Left hindlimb (tissue), 1 donor: ENCODE data around the gene CAMKK1.

Experiments
- DNase-seq: peaks from one replicate; pipeline ENCODE4 v3.0.0-alpha.2; 2018

Gene CAMKK1

DNA sequence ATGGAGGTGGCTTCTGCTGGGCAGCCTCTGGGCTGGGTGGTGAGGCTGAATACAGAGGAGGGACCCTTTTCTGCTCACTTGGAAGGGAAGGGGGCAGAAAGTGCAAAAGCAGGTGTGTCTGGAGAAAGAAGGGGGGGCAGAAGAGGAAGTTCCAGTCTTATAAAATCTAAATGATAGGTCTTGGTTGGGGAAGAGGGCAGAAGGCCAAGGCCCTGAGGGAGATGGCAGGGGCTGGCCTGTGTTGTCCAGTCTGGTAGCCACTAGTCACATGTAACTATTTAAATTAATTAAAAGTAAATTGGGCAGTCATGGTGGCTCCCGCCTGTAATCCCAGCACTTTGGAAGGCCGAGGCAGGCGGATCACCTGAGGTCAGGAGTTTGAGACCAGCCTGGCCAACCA lies 2.5 kb upstream of the CAMKK1 start:
- no peak for DNase-seq

DNA sequence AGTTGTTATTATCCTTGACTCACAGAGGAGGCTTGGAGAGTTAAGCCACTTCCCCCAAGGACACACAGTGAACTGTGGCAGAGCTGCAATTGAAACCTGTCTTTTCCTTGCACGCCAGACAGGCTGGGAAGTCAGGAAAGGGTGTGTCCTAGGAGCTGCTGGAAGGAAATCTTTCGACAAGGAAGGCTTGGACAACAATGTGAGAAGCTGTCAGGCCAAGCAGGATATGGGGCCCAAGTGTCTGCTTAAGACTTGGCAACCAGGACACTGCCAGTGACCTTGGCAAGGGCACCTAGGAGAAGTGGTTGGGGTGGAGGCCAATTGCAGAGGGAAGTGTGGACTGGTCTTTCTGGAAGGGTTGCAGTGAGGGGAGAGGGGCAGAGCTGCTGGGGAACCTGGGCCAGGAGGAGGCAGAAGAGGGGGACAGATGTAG lies 2.1 kb upstream of the CAMKK1 start:
- DNase-seq = no peak

GRCh38 chr17:3894188-3894587 lies 1.3 kb upstream of the CAMKK1 start:
- DNase-seq = no peak

DNA sequence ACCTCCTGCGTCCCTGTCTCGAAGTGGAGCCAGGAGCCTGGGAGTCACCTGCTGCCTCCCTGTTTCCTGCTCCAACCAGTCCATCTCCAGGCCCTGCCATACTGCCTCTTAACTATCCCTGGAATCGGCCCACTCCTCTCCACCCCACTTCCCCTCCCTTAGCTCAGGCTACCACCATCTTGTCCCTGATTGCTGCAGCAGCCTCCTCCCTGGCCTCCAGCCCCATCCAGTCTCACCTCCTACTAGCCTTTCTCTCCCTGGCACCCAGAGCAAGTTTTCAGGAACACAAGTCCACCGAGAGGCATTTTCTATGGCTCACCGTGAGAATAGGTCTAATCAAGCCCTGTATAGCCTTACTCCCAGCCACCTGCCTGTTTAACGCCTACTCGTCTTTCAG lies 865 bp upstream of the CAMKK1 start:
- no peak for DNase-seq

GRCh38 chr17:3892095-3892998 lies 506 bp downstream of the CAMKK1 start:
- peak; percentile 79 for DNase-seq

DNA sequence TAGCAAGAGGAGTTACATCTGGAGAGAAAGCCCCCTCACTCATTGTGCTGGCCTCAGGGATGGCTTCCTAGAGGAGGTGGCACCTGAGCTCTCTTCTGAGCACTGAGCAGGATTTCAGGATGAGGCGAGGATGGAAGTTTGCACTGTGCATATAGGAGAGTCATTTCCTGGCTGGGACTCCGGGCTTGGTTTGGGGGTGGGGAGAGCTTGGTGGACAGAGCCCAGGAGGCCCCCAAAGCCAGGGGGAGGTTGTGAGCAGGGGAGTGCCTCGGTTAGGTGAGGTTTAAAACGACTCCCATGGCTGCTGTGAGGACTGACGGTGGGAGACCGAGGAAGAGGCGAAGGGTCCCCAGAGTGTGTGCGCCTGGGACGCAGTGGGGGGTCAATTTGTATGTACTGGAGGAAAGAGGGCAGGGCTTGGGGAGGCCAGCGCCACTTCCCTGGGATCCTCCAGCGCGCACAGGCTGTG lies 1.2 kb downstream of the CAMKK1 start:
- no peak for DNase-seq

DNA sequence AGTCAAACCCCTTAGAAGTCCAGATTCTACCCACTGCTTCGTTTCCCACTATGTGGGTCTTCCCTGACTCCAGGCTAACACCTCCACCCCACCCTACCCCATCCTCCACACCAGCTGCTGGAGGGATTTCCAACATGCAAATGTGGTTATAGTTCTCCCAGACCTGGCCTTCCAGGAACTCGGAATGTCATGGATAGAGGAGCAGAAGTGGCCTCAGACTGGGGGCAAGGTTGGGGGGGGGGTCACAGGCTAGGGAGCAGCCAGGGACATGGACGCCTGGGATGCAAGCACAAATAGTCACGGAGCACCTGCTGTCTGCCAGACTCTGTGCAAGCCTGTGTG lies 2.0 kb downstream of the CAMKK1 start:
- no peak for DNase-seq

GRCh38 chr17:3890082-3890877 lies 2.6 kb downstream of the CAMKK1 start:
- peak; percentile 69 for DNase-seq

DNA sequence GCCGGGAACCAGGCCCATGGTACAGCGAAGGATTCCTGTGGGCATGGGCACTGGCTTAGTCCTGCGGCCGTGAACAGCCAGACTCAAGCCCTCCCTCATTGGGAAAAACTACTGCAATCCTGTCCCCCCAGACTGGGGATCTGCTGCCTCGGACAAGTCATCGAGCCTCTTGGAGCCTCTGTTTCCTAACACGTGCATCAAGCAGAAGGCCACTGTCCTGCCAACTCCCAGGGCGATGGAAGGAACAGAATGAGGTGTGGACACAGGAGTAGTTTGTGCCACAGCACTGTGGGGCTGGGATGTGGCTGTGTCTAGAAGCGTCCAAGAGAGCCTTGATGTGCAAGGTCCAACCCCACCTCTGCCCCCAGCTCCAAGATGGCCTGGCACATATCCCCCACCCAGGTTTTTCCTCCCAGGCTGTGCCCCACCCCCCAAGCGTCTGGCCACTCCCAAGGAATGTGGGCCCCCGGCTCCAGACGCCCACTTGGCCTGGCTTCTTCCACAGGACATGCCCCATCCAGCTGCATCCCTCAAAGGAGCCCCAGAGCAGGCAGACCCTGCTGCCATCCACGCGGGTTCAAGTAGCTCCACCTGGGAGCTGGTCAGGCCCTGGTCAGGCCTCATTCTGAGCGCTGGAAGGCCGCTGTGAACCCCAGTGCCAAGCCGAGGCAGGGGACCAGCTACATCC lies 3.4 kb downstream of the CAMKK1 start:
- DNase-seq = no peak

GRCh38 chr17:3888343-3889171 lies 4.3 kb downstream of the CAMKK1 start:
- DNase-seq = peak; percentile 91

DNA sequence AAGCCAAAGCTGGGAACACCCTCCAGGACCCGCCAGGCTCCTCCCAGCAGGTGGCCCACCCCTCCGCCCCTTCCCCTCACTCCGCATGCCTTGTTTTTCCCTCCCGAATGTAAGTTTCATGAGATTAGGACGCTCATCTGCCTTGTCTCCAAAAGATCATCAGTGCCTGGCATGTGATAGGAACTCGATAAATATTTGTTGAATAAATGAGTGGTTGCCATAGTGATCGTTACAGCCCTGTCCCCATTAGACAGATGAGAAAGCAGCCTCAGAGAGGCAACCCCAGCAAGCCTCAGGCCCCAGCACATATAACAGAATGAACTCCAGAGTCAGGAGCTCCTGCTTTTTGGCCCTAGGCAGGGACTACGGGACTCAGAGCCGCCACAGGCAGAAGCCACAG lies 5.0 kb downstream of the CAMKK1 start:
- DNase-seq = no peak

GRCh38 chr17:3887394-3887793 lies 5.5 kb downstream of the CAMKK1 start:
- no peak for DNase-seq

- DNase-seq = no peak
Observed at GRCh38 chr17:3886776-3887175, 6.1 kb downstream of the CAMKK1 start.

DNA sequence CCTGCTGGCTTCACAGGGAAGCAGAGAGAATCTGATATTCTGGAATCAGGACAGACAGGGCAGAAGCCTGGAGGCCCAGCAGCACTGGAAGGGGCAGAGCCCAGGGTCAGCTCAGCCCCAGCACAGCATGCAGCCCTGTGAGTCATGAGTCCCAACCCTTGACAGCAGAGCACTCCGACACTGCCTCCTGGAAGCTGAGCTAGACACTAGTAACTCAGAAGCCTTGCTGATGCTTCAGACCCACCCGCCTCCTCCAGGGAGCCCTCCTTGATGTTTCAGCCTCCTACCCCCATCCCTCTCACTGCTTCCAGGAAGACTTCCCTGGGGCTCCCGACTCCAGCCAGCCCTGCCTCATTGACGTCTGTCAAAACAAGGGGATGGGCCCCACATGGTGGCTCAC lies 6.9 kb downstream of the CAMKK1 start:
- no peak for DNase-seq

DNA sequence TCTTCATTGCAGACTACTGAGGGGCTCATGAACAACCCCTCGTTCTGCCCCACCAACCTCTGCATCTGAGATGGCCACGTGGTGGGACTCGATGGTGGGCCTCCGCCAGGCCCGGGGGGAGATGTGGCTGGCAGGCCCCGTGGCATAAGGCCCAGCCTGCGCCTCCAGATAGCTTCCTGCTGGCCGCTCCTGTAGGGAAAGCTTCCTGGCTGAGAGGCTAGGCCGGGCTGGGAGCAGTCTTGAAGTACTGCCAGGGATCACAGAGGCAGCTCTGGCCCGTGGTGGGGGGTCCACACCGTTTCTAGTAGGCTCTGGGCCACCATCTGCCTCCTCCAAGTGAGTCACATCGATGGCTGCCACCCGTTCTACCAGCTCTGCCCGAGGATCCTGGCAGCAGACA lies 7.6 kb downstream of the CAMKK1 start:
- DNase-seq = no peak

GRCh38 chr17:3884188-3884587 lies 8.7 kb downstream of the CAMKK1 start:
- DNase-seq = no peak

DNA sequence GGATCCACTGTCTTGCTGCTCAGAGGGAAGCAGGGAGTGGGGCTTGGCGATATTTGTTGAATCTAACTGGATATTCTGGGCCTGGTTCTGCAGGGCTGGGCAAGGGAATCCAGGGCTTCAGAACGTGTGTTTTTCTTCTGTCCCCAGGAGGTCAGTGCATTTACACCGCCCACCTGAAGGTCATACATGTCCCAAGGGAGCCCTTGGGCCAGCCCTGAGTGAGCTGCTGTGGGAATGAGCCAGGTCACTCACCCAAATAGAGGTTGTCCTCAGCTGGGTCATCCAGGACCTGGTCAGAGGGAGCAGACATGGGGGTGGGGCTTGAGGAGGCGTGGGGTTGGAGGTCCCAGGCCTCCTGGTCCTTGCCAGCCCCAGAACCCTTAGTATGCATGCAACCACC lies 10.6 kb downstream of the CAMKK1 start:
- no peak for DNase-seq

DNA sequence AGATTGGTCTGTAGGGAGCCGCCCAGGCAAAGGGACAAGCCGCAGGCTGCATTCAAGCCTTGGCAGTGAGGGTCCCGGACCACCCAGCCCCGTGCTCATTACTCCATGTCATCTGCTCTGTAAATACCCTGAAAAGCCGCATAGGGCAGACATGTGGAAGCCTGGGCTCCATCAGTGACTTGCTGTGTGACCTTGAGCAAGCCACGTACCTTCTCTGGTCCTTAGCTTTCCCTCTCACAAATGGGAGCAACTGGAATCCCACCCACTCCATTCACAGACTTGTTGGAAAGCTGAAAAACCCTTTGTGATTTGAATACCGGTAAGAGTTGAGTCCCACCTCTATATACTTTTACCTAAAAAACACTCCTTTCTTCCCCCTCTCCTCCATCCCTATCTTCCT lies 11.9 kb downstream of the CAMKK1 start:
- DNase-seq = no peak

DNA sequence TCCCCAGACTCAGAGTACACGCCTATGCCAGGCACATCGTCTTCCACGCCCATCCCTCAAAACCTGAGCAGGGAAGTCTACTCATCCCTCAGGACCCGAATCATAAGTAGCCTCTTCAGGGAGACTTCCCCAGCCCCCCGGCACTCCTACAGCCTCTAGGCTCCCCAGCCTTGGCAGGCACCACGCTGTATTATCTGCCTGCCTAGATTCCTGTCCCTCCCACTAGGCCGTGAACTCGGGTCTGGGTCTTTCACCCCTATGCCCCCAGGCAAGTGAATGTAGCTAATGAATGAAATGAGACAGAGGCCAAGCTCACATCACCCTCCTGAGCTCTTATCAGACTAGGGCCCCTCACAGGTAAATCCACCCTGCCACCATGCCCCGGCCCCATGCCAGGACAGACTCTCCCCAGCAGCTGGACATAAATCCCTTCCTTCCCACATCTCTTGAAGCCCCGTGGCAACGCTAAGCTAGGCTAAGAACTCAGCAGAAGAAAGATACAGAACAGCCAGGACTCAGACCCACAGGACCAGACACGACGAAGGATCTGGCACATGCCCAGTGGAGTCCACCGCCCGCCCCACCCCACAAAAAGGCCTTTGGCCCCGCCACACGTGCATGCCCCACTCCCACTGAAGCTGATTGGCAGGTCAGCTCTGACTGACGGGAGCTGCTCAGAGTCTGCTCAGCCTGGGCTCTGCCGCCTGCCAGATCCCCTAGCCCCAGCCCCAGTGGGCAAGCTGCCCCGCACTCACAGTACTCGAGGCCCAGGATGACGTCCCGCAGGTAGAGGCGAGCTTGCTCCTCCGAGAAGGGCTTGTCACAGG lies 13.0 kb downstream of the CAMKK1 start:
- DNase-seq = no peak

DNA sequence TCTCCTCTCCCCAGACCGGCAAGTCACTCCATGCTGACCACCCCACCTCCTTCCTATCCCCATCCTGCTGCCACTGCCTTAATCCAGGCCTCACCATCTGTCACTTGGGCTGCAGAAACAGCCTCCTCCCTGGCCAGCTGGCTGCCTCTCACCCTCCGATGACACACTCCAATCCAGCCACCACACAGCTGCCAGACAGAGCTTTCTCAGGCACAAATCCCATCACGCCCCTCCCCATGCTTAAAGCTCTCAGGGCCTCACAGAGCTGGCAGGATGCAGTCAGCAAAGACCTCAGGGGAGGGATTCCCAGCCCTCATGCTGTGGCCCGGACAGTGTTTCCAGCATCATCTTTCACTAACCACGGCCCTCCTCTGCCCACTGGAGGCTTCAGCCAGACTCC lies 13.7 kb downstream of the CAMKK1 start:
- DNase-seq = peak; percentile 86

GRCh38 chr17:3877220-3877619 lies 15.6 kb downstream of the CAMKK1 start:
- DNase-seq = no peak

- no peak for DNase-seq
Observed at GRCh38 chr17:3875317-3875716, 17.5 kb downstream of the CAMKK1 start.
